GM21737 (cell line): ENCODE measurements around the gene COMTD1.
A peak's percentile ranks its signal among the peaks of the same experiment; 100 is the strongest.
"Not testable (repeated sequence)": the region's sequence is repeated elsewhere in the genome, so short reads cannot be mapped to it uniquely, and the experiment has no call there.

Experiments used
- ATAC-seq: cut with Tn5 transposase; IDR thresholded peaks from one replicate; pipeline ENCODE4 v1.9.1; 2021; ENCODE audit warnings: mild to moderate bottlenecking, moderate library complexity; ENCODE audit not compliant: unreplicated experiment

Gene COMTD1

GRCh38 chr10:75195035-75195763 lies 40.6 kb downstream of the COMTD1 start:
- ATAC-seq = no peak

GRCh38 chr10:75194625-75195024 lies 41.1 kb downstream of the COMTD1 start:
- not testable (repeated sequence) for ATAC-seq

- ATAC-seq = no peak
Measured at GRCh38 chr10:75191821-75192568, 43.8 kb downstream of the COMTD1 start.

- ATAC-seq = no peak
Measured at GRCh38 chr10:75189266-75190096, 46.3 kb downstream of the COMTD1 start.

DNA sequence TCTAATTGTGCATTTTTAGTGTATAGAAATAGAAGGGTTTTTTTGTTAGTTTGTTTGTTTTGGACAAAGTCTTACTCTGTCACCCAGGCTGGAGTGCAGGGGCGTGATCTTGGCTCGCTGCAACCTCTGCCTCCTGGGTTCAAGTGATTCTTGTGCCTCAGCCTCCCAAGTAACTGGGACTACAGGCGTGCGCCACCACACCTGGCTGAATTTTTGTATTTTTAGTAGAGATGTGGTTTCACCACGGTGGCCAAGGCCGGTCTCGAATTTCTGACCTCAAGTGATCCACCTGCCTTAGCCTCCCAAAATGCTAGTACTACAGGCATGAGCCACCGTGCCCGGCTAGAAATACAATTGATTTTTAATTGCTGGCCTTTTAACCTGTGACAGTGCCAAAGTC lies 47.2 kb downstream of the COMTD1 start:
- not testable (repeated sequence) for ATAC-seq

GRCh38 chr10:75187961-75188426 lies 47.8 kb downstream of the COMTD1 start:
- ATAC-seq = peak; percentile 81

DNA sequence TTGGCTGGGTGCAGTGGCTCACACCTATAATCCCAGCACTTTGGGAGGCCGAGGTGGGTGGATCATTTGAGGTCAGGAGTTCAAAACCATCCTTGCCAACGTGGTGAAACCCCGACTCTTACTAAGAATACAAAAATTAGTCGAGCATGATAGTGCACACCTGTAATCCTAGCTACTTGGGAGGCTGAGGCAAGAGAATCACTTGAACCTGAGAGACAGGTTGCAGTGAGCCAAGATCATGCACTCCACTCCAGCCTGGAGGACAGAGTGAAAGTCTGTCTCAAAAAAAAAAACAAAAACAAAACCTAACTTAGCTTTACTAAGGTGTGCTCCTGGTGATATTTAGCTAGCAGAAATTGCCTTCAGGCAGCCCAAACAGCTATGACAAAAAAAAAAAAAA lies 49.4 kb downstream of the COMTD1 start:
- no peak for ATAC-seq
